Trophoblast cell (in vitro differentiated cells and primary cell): Measurements from ENCODE around the gene PRM3.
A peak's percentile ranks its signal among the peaks of the same experiment; 100 is the strongest.

Experiments
- DNase-seq, 2 donors: peaks; one replicate each; pipeline ENCODE4 v3.0.0-alpha.2; 2016
- H2AFZ ChIP-seq: 2 replicates; pipeline ENCODE4 v1.6.1; 2013; ENCODE audit warnings: low read length, moderate library complexity, mild to moderate bottlenecking; ENCODE audit not compliant: insufficient read depth, poor library complexity
- H2AK5ac ChIP-seq: 2 replicates; pipeline ENCODE4 v1.6.1; 2013; ENCODE audit warnings: mild to moderate bottlenecking, low read length
- H2BK120ac ChIP-seq: 2 replicates; pipeline ENCODE4 v1.6.1; 2013; ENCODE audit warnings: low read length, mild to moderate bottlenecking, moderate library complexity; ENCODE audit not compliant: insufficient read depth, poor library complexity
- H2BK12ac ChIP-seq: 2 replicates; pipeline ENCODE4 v1.6.1; 2013; ENCODE audit warnings: mild to moderate bottlenecking, low read length, moderate library complexity
- H2BK5ac ChIP-seq: 2 replicates; pipeline ENCODE4 v1.6.1; 2013; ENCODE audit warnings: low read length, low read depth, moderate library complexity, mild to moderate bottlenecking; ENCODE audit not compliant: poor library complexity
- H3K14ac ChIP-seq: 2 replicates; pipeline ENCODE4 v1.6.1; 2013; ENCODE audit warnings: mild to moderate bottlenecking, low read length
- H3K18ac ChIP-seq: 2 replicates; pipeline ENCODE4 v1.6.1; 2013; ENCODE audit warnings: mild to moderate bottlenecking, low read length
- H3K23ac ChIP-seq: 2 replicates; pipeline ENCODE4 v1.6.1; 2013; ENCODE audit warnings: low read length
- H3K27ac ChIP-seq: 2 replicates; pipeline ENCODE4 v1.5.1; 2013; ENCODE audit warnings: low read depth, mild to moderate bottlenecking, inconsistent platforms, low read length, moderate library complexity
- H3K27me3 ChIP-seq: 2 replicates; pipeline ENCODE4 v1.6.1; 2013; ENCODE audit warnings: inconsistent platforms, mild to moderate bottlenecking, low read length, moderate library complexity; ENCODE audit not compliant: insufficient read depth
- H3K36me3 ChIP-seq, 2 experiments: 1 replicate in 1 of 2; 2 replicates in 1 of 2; pipeline ENCODE4 v1.6.1; 2013; ENCODE audit warnings: low read length in 2 of 2, mild to moderate bottlenecking in 2 of 2, moderate library complexity in 1 of 2; ENCODE audit not compliant: insufficient read depth in 2 of 2, control insufficient read depth in 1 of 2
- H3K4ac ChIP-seq: 2 replicates; pipeline ENCODE4 v1.6.1; 2013; ENCODE audit warnings: low read depth, mild to moderate bottlenecking, low read length, moderate library complexity
- H3K4me1 ChIP-seq, 2 experiments: 1 replicate in 1 of 2; 2 replicates in 1 of 2; pipeline ENCODE4 v1.6.1; 2013; ENCODE audit warnings: low read length in 2 of 2, mild to moderate bottlenecking in 2 of 2, moderate library complexity in 1 of 2; ENCODE audit not compliant: insufficient read depth in 2 of 2, control insufficient read depth in 1 of 2
- H3K4me2 ChIP-seq: 2 replicates; pipeline ENCODE4 v1.6.1; 2013; ENCODE audit warnings: inconsistent platforms, mild to moderate bottlenecking, low read length, moderate library complexity
- H3K4me3 ChIP-seq: 2 replicates; pipeline ENCODE4 v1.5.1; 2013; ENCODE audit warnings: mild to moderate bottlenecking, low read depth, low read length, inconsistent platforms
- H3K79me1 ChIP-seq: one replicate; pipeline ENCODE4 v1.6.1; 2013; ENCODE audit warnings: low read length
- H3K79me2 ChIP-seq: 2 replicates; pipeline ENCODE4 v1.6.1; 2013; ENCODE audit warnings: low read length, mild to moderate bottlenecking; ENCODE audit not compliant: control insufficient read depth, insufficient read depth, poor library complexity
- H3K9ac ChIP-seq: 2 replicates; pipeline ENCODE4 v1.6.1; 2013; ENCODE audit warnings: mild to moderate bottlenecking, low read length
- H3K9me3 ChIP-seq: 2 replicates; pipeline ENCODE4 v1.6.1; 2013; ENCODE audit warnings: low read depth, mild to moderate bottlenecking, control low read depth, inconsistent platforms, low read length; ENCODE audit not compliant: insufficient read depth
- H4K12ac ChIP-seq: 2 replicates; pipeline ENCODE4 v1.6.1; 2013; ENCODE audit warnings: low read depth, mild to moderate bottlenecking, low read length, moderate library complexity
- H4K8ac ChIP-seq: 2 replicates; pipeline ENCODE4 v1.6.1; 2013; ENCODE audit warnings: low read depth, mild to moderate bottlenecking, low read length, moderate library complexity
- H4K91ac ChIP-seq: one replicate; pipeline ENCODE4 v1.6.1; 2013; ENCODE audit warnings: low read depth, mild to moderate bottlenecking, low read length, moderate library complexity
- WGBS: extraction: QIAGEN DNeasy Blood & Tissue Kit; methylation state at CpG from one replicate; pipeline ENCODE4 v1.1.7; 2013; ENCODE audit warnings: missing lambda C conversion rate; ENCODE audit not compliant: insufficient read length, insufficient coverage; ENCODE audit errors: extremely low coverage; 5-methylcytosine and 5-hydroxymethylcytosine counted together

PRM3 gene

GRCh38 chr16:11249233-11250061 lies 24.0 kb downstream of the PRM3 start:
- H3K14ac ChIP-seq = no peak overlapping the region
- H3K4me1 ChIP-seq = peaks cover 7 to 9% of the 10 kb centered on the region in 2 experiments
- peaks cover 7 to 8% of the 10 kb centered on the region in 2 experiments for H3K36me3 ChIP-seq
- H3K27ac ChIP-seq = no peak overlapping the region
- no peak overlapping the region for H3K9ac ChIP-seq
- H3K27me3 ChIP-seq = no peaks in the 10 kb centered on the region
- DNase-seq = no peak
- H3K23ac ChIP-seq = no peak overlapping the region
- no peak overlapping the region for H2AFZ ChIP-seq
- no peak overlapping the region for H2BK12ac ChIP-seq
- H4K12ac ChIP-seq = no peak overlapping the region
- H3K9me3 ChIP-seq = no peaks in the 10 kb centered on the region
- no CpG with 5 or more reads among the region's 63 CpGs for WGBS
- H3K79me2 ChIP-seq = peaks cover under 1% of the 10 kb centered on the region
- no peak overlapping the region for H3K4ac ChIP-seq
- H3K4me3 ChIP-seq = no peak overlapping the region
- H2AK5ac ChIP-seq = peak overlapping the region; percentile 35
- H2BK5ac ChIP-seq = no peak overlapping the region
- H3K18ac ChIP-seq = no peak overlapping the region
- H3K79me1 ChIP-seq = no peaks in the 10 kb centered on the region
- H2BK120ac ChIP-seq = no peak overlapping the region
- H3K4me2 ChIP-seq = no peak overlapping the region
- H4K8ac ChIP-seq = peak overlapping the region; percentile 13
- no peak overlapping the region for H4K91ac ChIP-seq

GRCh38 chr16:11248133-11248532 lies 25.3 kb downstream of the PRM3 start:
- H2BK120ac ChIP-seq = no peak overlapping the region
- no peak overlapping the region for H2BK5ac ChIP-seq
- no peak overlapping the region for H3K4me3 ChIP-seq
- no peaks in the 10 kb centered on the region for H3K9me3 ChIP-seq
- no peak overlapping the region for H3K27ac ChIP-seq
- no peak overlapping the region for H2AK5ac ChIP-seq
- H3K4me2 ChIP-seq = no peak overlapping the region
- WGBS = no CpG with 5 or more reads among the region's 8 CpGs
- no peak overlapping the region for H4K91ac ChIP-seq
- H3K27me3 ChIP-seq = no peaks in the 10 kb centered on the region
- no peak overlapping the region for H3K23ac ChIP-seq
- no peak overlapping the region for H3K14ac ChIP-seq
- peaks cover 0 to 3% of the 10 kb centered on the region in 2 experiments for H3K36me3 ChIP-seq
- H2BK12ac ChIP-seq = no peak overlapping the region
- H3K4ac ChIP-seq = no peak overlapping the region
- no peak overlapping the region for H4K8ac ChIP-seq
- no peak overlapping the region for H4K12ac ChIP-seq
- no peak overlapping the region for H3K9ac ChIP-seq
- H3K18ac ChIP-seq = no peak overlapping the region
- H3K79me1 ChIP-seq = no peaks in the 10 kb centered on the region
- H3K4me1 ChIP-seq = no peaks in the 10 kb centered on the region
- no peak for DNase-seq
- H2AFZ ChIP-seq = no peak overlapping the region
- no peaks in the 10 kb centered on the region for H3K79me2 ChIP-seq

DNA sequence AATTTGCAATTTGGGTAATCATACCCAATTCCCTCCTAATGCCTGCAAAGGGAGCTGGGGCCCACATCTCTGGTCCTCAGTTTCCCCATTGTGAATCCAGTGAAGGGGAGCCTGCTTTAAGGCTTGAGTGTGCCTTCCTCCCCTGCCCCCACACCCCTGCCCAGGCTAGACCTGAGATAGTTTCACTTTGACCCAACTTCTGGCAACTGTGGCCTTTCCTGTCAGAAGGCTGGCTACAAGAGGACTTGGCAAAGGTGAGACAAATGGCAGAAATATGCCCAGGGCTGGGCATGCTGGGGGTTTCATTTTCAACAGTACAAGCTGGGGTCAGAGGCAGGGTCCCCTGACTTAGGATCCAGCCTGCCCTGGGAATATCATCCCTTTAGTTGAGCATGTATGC lies 27.4 kb downstream of the PRM3 start:
- H3K27me3 ChIP-seq = no peaks in the 10 kb centered on the region
- H2BK120ac ChIP-seq = no peak overlapping the region
- H3K14ac ChIP-seq = no peak overlapping the region
- H3K23ac ChIP-seq = no peak overlapping the region
- H2BK5ac ChIP-seq = no peak overlapping the region
- H3K4me1 ChIP-seq = no peaks in the 10 kb centered on the region
- no peaks in the 10 kb centered on the region for H3K79me2 ChIP-seq
- H3K27ac ChIP-seq = no peak overlapping the region
- H3K9ac ChIP-seq = no peak overlapping the region
- no peak overlapping the region for H4K91ac ChIP-seq
- no peak overlapping the region for H2AFZ ChIP-seq
- H3K4ac ChIP-seq = no peak overlapping the region
- no peak overlapping the region for H3K4me3 ChIP-seq
- H3K36me3 ChIP-seq = peaks cover 0 to 3% of the 10 kb centered on the region in 2 experiments
- no peak for DNase-seq
- no peak overlapping the region for H4K12ac ChIP-seq
- no peak overlapping the region for H3K18ac ChIP-seq
- H2BK12ac ChIP-seq = no peak overlapping the region
- H3K9me3 ChIP-seq = no peaks in the 10 kb centered on the region
- H2AK5ac ChIP-seq = no peak overlapping the region
- H4K8ac ChIP-seq = no peak overlapping the region
- no peak overlapping the region for H3K4me2 ChIP-seq
- H3K79me1 ChIP-seq = no peaks in the 10 kb centered on the region

DNA sequence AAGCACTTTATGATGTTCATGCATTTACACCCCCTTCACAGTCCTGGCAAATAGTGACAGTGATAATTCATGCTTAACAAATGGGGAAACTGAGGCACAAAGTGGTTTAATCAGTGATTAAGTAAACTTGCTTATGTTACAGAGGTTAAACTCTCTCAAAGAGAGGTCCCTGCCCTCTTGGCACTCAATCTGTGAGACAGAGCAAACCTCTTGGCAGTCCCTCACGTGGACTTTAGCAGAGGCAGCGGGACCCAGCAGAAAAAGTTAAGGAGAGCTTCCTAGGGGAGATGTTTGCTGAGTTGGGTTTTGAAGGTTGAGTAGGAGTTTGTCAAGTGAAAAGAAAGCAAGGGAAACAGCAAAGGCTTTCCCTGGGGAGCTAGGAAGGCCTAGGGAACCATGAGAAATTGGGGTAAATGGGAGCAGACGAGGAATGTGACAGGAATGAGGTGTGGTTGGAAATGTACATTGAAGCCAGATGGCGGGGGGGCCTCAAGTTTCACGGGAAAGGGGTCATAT lies 28.1 kb downstream of the PRM3 start:
- Histone ChIP-seq H3K79me2 (no peaks in the 10 kb centered on the region), H3K9me3 (no peaks in the 10 kb centered on the region), H3K27me3 (no peaks in the 10 kb centered on the region), H4K8ac (no peak overlapping the region), H3K27ac (no peak overlapping the region), H3K9ac (no peak overlapping the region), H3K4me3 (no peak overlapping the region), H3K23ac (no peak overlapping the region), H3K36me3 (peaks cover 0 to 3% of the 10 kb centered on the region in 2 experiments), H2BK12ac (no peak overlapping the region), H3K14ac (no peak overlapping the region), H2AK5ac (no peak overlapping the region), H2BK120ac (no peak overlapping the region), H4K12ac (no peak overlapping the region), H3K4ac (no peak overlapping the region), H3K4me1 (no peaks in the 10 kb centered on the region), H3K18ac (no peak overlapping the region), H3K4me2 (no peak overlapping the region), H2BK5ac (no peak overlapping the region), H2AFZ (no peak overlapping the region), H4K91ac (no peak overlapping the region), H3K79me1 (no peaks in the 10 kb centered on the region)
- WGBS = no CpG with 5 or more reads among the region's 5 CpGs
- no peak for DNase-seq
